Hepatocyte (in vitro differentiated cells): ENCODE measurements around the gene PFKM.

Experiments
- EZH2 ChIP-seq: fragments of 200-600 bp; sonication (generic); IDR thresholded peaks from 2 replicates; pipeline ENCODE4 v1.6.1; 2016; ENCODE audit warnings: antibody characterized with exemption, mild to moderate bottlenecking, borderline replicate concordance
- EZH2phosphoT487 ChIP-seq: fragments of 200-600 bp; sonication (generic); IDR thresholded peaks from one replicate; pipeline ENCODE4 v1.6.1; 2018; ENCODE audit warnings: antibody characterized with exemption, mild to moderate bottlenecking, low read depth, moderate library complexity; ENCODE audit not compliant: unreplicated experiment, severe bottlenecking
- TF ChIP-seq, protein P1 (sequence below): fragments of 200-600 bp; sonication (generic); IDR thresholded peaks from 2 replicates; pipeline ENCODE4 v1.5.1; 2016; ENCODE audit warnings: antibody characterized with exemption, mild to moderate bottlenecking; ENCODE audit not compliant: poor library complexity

GRCh38 chr12:48119078-48119833 is at the start of gene PFKM:
- TF ChIP-seq, protein P1, sequence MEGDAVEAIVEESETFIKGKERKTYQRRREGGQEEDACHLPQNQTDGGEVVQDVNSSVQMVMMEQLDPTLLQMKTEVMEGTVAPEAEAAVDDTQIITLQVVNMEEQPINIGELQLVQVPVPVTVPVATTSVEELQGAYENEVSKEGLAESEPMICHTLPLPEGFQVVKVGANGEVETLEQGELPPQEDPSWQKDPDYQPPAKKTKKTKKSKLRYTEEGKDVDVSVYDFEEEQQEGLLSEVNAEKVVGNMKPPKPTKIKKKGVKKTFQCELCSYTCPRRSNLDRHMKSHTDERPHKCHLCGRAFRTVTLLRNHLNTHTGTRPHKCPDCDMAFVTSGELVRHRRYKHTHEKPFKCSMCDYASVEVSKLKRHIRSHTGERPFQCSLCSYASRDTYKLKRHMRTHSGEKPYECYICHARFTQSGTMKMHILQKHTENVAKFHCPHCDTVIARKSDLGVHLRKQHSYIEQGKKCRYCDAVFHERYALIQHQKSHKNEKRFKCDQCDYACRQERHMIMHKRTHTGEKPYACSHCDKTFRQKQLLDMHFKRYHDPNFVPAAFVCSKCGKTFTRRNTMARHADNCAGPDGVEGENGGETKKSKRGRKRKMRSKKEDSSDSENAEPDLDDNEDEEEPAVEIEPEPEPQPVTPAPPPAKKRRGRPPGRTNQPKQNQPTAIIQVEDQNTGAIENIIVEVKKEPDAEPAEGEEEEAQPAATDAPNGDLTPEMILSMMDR = no peak
- TF ChIP-seq EZH2 = no peak
- TF ChIP-seq EZH2phosphoT487 = no peak
